HG03196 (cell line): ENCODE results near the gene INPP5F.

Experiments used
- ATAC-seq: cut with Tn5 transposase; IDR thresholded peaks from one replicate; pipeline ENCODE4 v1.9.1; 2021; ENCODE audit not compliant: unreplicated experiment

Gene INPP5F

DNA sequence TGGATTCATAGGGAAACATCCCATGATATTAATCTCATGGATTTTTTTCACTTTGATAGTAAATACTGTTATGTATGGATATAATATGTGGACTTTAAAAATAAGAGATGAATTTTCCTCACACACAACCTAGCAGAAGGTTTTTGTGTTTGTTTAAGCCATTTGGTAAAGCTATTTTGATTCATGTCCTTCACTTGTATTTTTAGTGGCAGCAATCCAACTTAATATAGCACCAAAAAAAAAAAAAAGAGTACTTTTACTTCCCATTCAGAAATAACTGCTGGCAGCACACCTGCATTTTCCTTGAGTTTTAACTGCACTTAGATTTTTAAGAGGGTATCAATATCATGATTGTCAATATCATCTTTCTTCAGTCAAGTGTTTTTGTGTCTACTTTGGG, 86.8 kb downstream of the INPP5F start:
- ATAC-seq: no peak

- no peak for ATAC-seq
Measured at GRCh38 chr10:119815671-119816070, 89.8 kb downstream of the INPP5F start.

DNA sequence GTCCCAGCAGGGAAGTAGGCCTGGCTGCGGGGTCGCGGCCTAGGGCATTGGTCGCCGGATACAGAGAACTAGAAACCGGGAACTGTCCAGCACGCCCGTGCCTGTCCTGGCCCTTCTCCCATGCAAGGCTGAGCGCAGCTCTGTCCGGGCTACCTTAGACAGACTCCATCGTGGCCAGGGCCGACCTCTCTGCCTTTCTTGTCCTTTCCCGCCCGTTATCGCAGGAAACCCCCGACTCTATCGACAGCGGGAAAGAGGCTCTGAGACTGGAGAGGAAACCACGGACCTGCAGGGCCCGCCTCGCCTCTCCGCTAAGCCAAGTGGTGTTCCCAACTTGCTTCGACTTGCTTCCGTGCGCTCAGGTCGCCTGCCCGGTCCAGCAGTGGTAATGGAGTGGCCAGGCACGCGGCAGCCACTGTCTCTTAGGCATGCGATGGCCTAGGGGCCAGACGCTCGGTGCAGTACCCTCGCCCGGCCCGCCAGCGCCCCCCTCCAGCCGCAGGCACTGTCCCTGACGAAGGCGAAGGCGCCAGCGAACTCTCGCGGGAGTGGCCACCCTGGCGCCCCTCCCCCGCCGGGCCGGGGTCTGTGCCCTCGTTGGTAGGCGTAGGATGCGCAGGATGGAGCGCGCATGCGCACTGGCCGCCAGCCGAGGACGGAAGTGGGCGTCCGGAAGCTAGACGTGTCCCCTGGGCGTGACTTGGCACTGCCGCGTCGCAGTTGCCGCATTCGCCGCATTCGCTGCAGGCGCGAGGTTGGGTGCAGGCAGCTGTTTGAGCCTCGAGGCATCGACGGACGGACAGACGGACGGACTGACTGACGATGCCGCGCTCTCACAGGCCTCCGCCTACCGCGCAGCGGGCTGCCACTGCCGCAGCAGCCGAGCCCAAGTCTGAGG, 92.4 kb downstream of the INPP5F start:
- no peak for ATAC-seq

DNA sequence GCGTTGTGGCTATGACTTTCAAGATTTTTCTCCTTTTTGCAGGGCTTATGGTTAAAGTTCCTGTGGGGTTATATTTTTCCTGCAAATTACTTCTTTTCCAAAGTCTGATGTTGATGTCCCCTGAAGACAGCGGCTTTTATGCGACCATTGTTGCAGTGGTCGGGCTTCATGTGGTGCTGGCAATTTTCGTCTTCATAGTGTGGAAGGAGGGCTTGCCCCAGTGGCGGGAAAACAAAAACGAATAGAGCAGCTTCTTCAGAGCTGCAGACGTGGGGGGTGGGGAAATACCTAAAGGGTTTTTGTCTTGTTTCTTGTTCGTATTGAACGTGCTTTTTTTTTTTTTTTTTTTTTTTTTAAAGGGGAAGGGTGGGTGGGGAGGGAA, 93.0 kb downstream of the INPP5F start:
- no peak for ATAC-seq

- ATAC-seq: no peak
Measured at GRCh38 chr10:119821182-119821581, 95.3 kb downstream of the INPP5F start.

DNA sequence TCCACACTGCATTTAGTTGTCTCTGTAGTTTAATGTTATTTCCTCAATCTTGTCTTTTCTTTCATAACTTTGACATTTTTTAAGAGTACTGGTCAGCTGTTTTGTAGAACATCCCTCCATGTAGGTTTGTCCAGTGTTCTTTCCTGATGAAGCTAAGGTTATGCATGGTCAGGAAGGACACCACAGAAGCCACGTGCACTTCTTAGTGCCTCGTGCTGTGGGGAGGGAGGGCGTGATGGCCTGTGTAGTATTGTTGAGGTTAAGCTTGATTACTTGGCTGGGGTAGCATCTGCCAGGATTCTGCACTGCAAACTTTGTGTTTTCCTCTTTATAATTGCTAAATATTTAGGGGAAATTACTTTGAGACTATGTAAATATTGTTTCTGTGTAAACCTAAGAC, 98.4 kb downstream of the INPP5F start:
- no peak for ATAC-seq

GRCh38 chr10:119826771-119827170, 100.9 kb downstream of the INPP5F start:
- no peak for ATAC-seq

DNA sequence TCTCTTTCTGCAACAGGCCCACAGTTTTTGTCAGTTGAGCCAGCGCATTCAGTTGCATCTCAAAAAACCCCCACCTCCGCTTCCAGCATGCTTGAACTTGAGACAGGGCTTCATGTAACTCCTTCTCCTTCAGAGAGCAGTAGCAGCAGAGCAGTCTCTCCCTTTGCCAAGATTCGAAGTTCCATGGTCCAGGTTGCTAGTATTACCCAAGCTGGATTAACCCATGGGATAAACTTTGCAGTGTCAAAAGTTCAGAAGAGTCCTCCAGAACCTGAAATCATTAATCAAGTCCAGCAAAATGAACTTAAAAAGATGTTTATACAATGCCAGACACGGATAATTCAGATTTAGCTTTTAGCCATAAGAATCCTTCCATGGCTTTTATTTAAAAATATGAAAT, 101.6 kb downstream of the INPP5F start:
- no peak for ATAC-seq

DNA sequence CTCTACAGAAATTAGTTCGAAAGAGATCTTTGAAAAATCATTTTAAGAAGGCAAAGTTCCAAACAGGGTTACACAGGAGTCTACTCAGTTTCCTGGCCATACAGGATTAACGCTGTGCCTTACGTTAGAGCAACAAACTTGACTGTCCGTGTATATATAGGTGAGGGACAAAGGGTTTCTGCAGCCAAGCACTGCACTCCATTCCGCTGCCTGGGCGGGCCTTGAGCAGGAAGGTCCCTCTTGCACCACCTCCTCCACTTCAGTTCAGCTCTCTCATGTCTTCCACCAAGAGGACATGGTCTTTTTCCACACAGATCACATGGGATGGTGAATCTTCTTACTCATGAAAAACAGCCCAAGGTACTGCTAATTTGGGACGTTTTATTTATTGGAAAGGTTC, 103.6 kb downstream of the INPP5F start:
- ATAC-seq: no peak

DNA sequence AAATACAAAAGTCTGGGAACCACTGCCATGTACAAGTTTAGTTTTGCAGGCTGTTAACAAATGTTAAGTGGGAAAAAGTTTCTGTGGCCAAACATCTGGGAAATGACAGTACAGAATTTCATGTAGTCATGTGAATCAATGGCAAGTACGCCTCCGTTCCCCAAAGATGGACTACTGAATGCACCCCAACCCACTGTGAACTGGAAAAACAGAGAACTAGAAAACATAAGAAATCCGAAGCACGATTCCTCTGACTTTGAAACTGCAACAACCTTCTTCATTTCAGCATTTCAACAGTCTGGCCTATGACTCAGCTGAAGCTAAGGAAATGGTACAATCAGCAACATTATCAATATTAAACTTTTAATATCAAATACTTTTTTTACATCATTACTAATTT, 105.0 kb downstream of the INPP5F start:
- ATAC-seq: no peak

DNA sequence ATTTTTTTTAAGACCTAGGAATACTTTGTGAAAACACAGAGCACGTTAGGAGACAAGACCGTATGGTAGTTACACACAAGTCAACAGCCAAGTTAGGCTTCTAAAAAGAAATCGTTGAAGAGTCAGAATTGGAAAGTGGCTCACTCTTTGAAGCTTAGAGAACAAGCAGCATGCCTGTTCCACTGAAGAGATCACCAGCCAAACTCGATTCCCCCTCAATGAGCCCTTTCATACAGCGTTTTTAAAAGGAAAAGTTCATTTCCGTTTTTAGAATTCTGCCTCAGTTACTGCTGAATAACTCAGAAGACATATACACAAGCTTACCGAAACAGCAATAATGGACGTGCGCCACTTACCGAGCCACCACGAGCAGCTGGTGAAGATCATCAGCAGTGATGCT, 105.8 kb downstream of the INPP5F start:
- no peak for ATAC-seq

DNA sequence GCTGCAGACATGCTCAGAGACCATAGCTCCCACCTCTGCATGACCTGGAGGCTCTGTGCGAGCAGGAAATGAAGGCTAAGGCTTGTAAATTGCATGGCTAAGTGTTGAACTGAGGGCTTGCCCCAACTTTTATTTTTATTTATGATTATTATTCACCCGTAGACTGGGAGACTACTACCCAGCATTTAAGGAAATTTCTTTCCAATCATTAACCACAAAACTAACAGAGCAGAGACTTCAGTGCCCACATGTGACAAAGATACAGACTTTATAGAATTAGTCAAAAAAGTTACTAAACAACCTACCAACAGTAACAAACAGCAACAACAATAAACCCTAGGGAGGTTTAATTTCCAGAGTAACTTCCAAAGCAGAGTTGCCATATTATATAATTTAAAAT, 107.1 kb downstream of the INPP5F start:
- no peak for ATAC-seq

DNA sequence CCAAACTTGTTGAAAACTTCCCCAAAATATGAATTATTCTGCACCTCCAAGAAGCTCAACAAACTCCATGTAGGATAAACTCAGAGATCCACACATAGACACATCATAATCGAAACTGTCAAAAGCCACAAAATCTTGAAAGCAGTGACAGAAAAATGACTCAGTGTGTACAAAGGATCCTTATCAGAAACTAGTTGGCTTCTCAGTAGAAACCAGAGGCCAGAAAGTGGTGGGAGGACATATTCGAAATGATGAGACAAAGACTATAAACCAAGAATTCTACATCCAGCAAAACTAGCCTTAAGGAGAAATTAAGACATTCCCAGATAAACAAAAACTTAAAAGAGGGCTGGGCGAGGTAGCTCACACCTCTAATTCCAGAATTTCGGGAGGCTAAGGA, 108.3 kb downstream of the INPP5F start:
- ATAC-seq: no peak

- ATAC-seq: no peak
Measured at GRCh38 chr10:119845656-119846055, 119.8 kb downstream of the INPP5F start.

- ATAC-seq: no peak
Measured at GRCh38 chr10:119849031-119849789, 123.4 kb downstream of the INPP5F start.

DNA sequence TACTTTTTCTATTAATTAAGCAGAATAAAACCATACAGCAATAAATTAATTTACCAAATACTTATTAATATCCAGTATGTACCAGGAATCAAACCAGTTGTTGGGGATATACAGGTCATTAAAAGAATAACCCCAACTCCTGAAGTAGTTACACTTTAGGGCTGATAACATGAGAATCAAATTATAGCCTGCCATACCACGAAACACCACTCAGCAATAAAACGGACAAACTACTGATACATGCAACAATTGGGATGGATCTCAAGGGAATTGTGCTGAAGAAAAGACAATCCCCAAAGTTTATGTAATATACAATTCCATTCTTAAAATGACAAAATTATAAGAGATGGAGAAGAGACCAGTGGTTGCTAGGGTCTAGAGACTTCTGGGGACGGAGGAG, 124.1 kb downstream of the INPP5F start:
- no peak for ATAC-seq

DNA sequence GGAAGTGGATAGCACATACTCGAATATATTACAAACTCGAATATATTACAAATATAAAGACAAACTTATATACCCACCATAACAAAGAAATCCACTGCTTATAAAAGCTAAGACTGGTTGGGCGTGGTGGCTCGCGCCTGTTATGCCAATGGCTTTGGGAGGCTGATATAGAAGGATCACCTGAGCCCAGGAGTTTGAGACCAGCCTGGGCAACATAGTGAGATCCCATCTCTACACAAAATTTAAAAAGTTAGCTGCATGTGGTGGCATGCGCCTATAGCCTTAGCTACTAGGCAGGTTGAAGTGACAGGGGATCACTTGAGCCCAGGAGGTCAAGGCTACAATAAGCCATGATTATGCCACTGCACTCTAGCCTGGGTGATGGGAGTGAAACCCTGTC, 126.4 kb downstream of the INPP5F start:
- no peak for ATAC-seq

DNA sequence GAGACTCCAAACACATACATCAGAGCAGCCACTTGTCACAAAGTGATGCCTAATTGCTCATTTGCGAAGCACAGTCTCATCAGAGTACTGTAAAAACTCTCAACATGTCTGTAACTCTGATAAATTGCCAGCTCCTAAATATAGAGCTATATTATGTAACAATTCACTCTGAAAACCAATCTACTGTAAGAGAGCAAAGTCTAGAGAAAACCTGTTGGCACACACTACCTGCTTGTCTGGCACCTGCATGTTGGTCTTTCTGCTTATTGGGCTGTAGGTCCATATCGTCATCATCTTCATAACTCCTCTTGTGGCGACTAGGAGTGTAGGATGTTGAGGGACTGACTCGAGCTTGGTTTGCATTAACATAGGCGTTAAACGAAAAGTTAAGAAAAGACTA, 127.0 kb downstream of the INPP5F start:
- no peak for ATAC-seq

- no peak for ATAC-seq
Measured at GRCh38 chr10:119853574-119853973, 127.7 kb downstream of the INPP5F start.

DNA sequence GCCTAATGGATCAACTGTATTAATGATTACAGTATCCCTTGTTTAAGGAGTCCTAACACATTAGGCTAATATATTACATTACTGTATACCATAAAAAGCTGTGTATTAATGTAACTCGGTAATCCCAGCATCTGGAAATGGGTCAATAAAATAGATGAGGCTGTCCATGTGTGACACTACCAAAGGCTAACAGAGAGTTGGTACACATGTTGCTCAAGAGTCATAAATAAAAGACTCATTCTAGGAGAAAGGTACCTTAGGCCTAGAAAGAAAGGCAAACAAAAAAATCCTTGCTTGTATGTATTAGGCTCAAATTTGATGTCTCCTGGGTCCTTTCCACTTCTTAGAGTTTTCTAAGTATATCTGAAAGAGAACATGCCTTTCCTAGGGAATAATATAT, 132.2 kb downstream of the INPP5F start:
- ATAC-seq: no peak

DNA sequence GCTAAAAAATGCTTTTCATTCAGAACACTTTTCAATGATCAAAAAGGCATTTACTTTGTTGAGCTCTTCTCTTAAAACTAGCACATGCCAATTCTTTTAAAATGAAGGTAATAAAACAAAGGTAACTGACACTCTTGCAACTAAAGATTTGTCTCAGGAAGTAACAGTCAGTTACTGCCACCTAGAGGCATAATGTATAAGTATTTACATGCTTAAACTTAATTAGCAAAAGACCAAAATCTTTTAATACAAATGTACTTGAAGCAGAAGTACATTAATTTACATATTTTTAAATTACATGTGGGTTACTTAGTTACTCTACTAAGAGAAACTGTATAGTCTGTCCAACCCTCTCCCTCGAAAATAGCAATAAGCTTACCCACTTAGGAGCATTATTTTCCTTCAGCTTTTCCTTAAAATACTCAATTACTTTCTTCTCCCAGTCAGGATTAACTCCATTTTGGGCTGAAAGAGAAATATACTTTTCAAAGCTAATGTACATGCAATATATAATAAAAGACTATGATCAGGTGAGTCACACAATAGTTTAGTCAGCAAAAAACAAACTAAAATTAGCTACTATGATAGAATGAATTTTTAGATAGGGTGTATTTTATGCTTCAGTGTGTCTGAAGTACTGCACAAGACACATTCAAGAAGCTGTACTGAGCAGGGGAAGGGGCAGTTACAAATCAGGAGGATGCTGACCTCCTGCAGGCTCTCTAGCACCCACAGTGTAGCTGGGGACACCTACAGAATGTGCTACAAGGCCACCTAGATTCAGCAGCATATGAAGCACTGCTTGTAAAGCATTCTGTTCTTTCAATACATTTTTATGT, 133.8 kb downstream of the INPP5F start:
- ATAC-seq: no peak
